ENCODE data around the gene HMGB3.

GRCh38 chrX:150980711-150981110 is 2.4 kb upstream of the HMGB3 start:
- TF ChIP-seq CTCF (IDR thresholded peaks at IDR 0.05) (no peak), E2F1 (CRISPR knock-in tag; IDR thresholded peaks at IDR 0.05) (no peak), MAX (CRISPR knock-in tag; IDR thresholded peaks at IDR 0.05) (no peak), FOXP4 (CRISPR knock-in tag; IDR thresholded peaks at IDR 0.05) (no peak), ESRRA (CRISPR knock-in tag; IDR thresholded peaks at IDR 0.05; ENCODE audit: borderline replicate concordance) (no peak), ATF3 (CRISPR knock-in tag; conservative IDR thresholded peaks at IDR 0.05) (no peak), ARID4B (CRISPR knock-in tag; IDR thresholded peaks at IDR 0.05; ENCODE audit: borderline replicate concordance) (no peak), HMGXB4 (CRISPR knock-in tag; IDR thresholded peaks at IDR 0.05) (no peak), HMGA2 (CRISPR knock-in tag; IDR thresholded peaks at IDR 0.05) (no peak), JUN (CRISPR knock-in tag; IDR thresholded peaks at IDR 0.05) (no peak), GABPB1 (CRISPR knock-in tag; IDR thresholded peaks at IDR 0.05) (no peak), EMX1 (CRISPR knock-in tag; IDR thresholded peaks at IDR 0.05) (no peak), FOXJ3 (CRISPR knock-in tag; IDR thresholded peaks at IDR 0.05; ENCODE audit: borderline replicate concordance) (no peak)

Measured in WTC11 (cell line).